Naive B cell (primary cell): ENCODE measurements around the gene MICAL3. TPM values are rescaled to one million over a fixed set of nuclear protein-coding genes. Genes with fewer than 3 reads are reported as not detected.

Experiments used
- ATAC-seq, 2 donors: fragments of 150-1000 bp; cut with Tn5 transposase; 2 replicates each; pipeline ENCODE4 v1.10.0; 2021; ENCODE audit warnings: low read depth in 2 of 2, mild to moderate bottlenecking in 2 of 2, moderate library complexity in 2 of 2
- DNase-seq: peaks from one replicate; pipeline ENCODE4 v3.0.0; 2022
- H3K27ac Mint-ChIP-seq, 6 donors: one replicate each; pipeline ENCODE4 v1.8.0; 2020 to 2022; ENCODE audit warnings: mild to moderate bottlenecking in 6 of 6, mixed read lengths in 6 of 6, moderate library complexity in 5 of 6, inconsistent platforms in 2 of 6
- H3K27me3 Mint-ChIP-seq, 3 donors: one replicate each; pipeline ENCODE4 v1.8.0; 2021 to 2022; ENCODE audit warnings: mixed read lengths in 3 of 3, mild to moderate bottlenecking in 1 of 3
- H3K36me3 Mint-ChIP-seq, 2 donors: one replicate each; pipeline ENCODE4 v1.8.0; 2020 to 2022; ENCODE audit warnings: mixed read lengths in 2 of 2, inconsistent platforms in 1 of 2, mild to moderate bottlenecking in 1 of 2
- H3K4me1 Mint-ChIP-seq, 3 donors: one replicate each; pipeline ENCODE4 v1.8.0; 2020 to 2022; ENCODE audit warnings: mixed read lengths in 3 of 3, inconsistent platforms in 1 of 3, mild to moderate bottlenecking in 1 of 3, moderate library complexity in 1 of 3
- H3K4me3 Mint-ChIP-seq, 8 donors: one replicate each; pipeline ENCODE4 v1.8.0; 2020 to 2022; ENCODE audit warnings: mild to moderate bottlenecking in 8 of 8, mixed read lengths in 8 of 8, moderate library complexity in 8 of 8, inconsistent platforms in 2 of 8
- H3K9me3 Mint-ChIP-seq, 7 donors: one replicate each; pipeline ENCODE4 v1.8.0; 2020 to 2022; ENCODE audit warnings: mixed read lengths in 7 of 7, mild to moderate bottlenecking in 5 of 7, inconsistent platforms in 2 of 7, moderate library complexity in 1 of 7
- polyA plus RNA-seq, 6 donors: library from polyadenylated mRNA; unstranded; fragments of 300-500 nt; fragmentation: Illumina TruSeq; gene quantifications; one replicate each; pipeline ENCODE4 v1.2.3, GENCODE V29; 2021; ENCODE audit warnings: low read depth in 6 of 6

MICAL3 gene
- polyA plus RNA-seq, 6 donors from 2014 or later, result 10.9 to 28.0 (median 15.6) TPM

DNA sequence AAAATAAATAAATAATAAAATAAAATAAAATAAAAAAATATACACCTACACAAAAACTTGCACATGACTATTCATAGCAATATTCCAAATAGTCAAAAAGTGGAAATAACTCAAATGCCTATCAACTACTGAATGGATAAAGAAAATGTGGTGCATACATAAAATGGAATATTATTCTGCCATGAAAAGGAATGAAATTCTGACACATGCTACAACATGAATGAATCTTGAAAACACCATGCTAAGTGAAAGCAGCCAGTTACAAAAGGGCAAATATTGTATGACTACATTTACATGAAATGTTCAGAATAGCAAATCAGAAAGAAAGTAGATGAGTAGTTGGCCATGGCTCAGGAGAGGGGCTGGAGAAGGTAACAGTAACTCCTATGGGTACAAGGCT lies 46.3 kb downstream of the MICAL3 start:
- peaks cover 54 to 81% (median 67%) of the 10 kb centered on the region in 3 donors for H3K4me1 Mint-ChIP-seq

DNA sequence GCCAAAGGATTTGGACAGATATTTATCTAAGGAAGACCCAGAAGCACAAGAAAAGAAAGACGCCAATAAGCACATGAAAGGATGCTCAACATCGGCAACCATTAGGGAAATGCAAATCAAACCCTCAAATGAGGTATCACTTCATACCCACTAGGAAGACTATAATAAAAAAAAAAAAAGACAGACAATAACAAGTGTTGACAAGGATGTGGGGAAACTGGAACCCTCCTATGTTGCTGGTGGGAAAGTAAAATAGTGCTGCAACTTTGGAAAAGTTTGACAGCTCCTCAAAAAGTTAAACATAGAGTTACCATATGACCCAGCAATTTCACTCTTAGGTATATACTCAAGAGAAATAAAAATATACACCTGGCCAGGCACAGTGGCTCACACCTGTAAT lies 47.0 kb downstream of the MICAL3 start:
- DNase-seq, result no peak
- Mint-ChIP-seq H3K27me3 (no peaks in the 10 kb centered on the region), H3K9me3 (no peaks in the 10 kb centered on the region), H3K4me1 (peaks cover 54 to 80% (median 70%) of the 10 kb centered on the region in 3 donors), H3K27ac (peak overlapping the region; percentile 53 to 94 (median 84)), H3K36me3 (no peaks in the 10 kb centered on the region), H3K4me3 (peak overlapping the region in 3 of 8 donors; percentile 9 to 47 (median 15))
- no peak for ATAC-seq

More for the DNA sequence above, 46.3 kb downstream of the MICAL3 start:
- H3K4me3 Mint-ChIP-seq, result peak overlapping the region in 3 of 8 donors; percentile 13 to 45 (median 36)
- H3K27me3 Mint-ChIP-seq, result no peaks in the 10 kb centered on the region
- H3K9me3 Mint-ChIP-seq, result no peaks in the 10 kb centered on the region
- ATAC-seq, result no peak
- H3K27ac Mint-ChIP-seq, result peak overlapping the region in 5 of 6 donors; percentile 38 to 83 (median 74)
- DNase-seq, result no peak
- H3K36me3 Mint-ChIP-seq, result no peaks in the 10 kb centered on the region

DNA sequence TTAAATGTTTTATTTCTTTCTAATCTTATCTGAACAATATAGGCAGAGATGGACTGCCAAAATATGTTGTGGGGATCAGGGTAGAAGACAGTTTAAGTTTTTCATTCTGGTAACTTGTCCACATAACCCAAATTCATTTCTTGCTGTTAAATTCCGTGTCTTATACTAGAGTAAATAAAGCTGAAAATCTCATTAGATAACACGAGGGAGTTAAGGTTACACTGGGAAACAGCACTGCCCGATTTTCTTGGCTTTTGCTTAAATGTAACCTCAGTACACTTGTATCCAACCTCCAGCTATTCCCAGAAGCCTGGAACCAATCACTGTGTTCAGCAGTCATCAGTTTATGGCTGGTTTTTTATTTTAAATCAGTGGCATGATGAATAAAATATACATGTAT lies 48.2 kb downstream of the MICAL3 start:
- Mint-ChIP-seq H3K27me3 (no peaks in the 10 kb centered on the region), H3K27ac (peak overlapping the region in 4 of 6 donors; percentile 51 to 86 (median 64)), H3K9me3 (no peaks in the 10 kb centered on the region), H3K36me3 (peaks cover 0 to 5% of the 10 kb centered on the region in 2 donors), H3K4me3 (peak overlapping the region in 1 of 8 donors; percentile 5), H3K4me1 (peaks cover 60 to 79% (median 72%) of the 10 kb centered on the region in 3 donors)
- no peak for ATAC-seq
- no peak for DNase-seq

DNA sequence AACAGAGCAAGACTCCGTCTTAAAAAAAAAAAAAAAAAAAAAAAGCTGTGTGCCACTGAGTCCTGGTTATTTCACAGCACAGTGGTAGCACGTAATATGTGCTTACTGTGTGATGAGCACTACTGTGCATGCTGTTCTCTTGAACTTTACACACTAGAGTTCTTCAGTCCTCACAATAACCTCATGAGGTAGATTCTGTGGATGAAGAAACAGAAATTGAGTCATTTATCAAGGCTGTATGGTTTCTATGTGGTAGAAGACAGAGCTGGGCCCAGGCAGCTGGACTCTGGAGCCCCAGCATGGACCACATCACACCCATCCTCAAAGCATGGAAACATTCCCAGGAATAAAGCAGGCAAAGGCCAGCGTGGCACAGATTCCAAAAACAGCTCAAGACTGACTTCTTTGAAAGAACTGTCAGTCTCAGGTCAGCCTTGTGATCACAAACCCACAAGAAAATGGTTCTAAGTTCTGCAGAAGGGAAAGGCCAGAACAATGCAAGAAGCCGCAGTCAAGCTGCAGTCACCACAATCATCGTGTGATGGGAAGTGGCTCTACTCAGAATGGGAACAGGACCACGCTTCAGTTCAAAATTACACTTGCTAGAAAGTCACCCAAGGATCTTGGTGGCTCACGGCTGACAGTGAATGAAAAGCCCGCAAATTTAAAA lies 49.5 kb downstream of the MICAL3 start:
- Mint-ChIP-seq H3K9me3 (no peaks in the 10 kb centered on the region), H3K36me3 (peaks cover 0 to 5% of the 10 kb centered on the region in 2 donors), H3K4me3 (peak overlapping the region in 5 of 8 donors; percentile 13 to 82 (median 46)), H3K27me3 (no peaks in the 10 kb centered on the region), H3K4me1 (peaks cover 60 to 81% (median 71%) of the 10 kb centered on the region in 3 donors), H3K27ac (peak overlapping the region in 5 of 6 donors; percentile 28 to 89 (median 82))
- ATAC-seq (peak; percentile 54 to 58), DNase-seq (no peak)

DNA sequence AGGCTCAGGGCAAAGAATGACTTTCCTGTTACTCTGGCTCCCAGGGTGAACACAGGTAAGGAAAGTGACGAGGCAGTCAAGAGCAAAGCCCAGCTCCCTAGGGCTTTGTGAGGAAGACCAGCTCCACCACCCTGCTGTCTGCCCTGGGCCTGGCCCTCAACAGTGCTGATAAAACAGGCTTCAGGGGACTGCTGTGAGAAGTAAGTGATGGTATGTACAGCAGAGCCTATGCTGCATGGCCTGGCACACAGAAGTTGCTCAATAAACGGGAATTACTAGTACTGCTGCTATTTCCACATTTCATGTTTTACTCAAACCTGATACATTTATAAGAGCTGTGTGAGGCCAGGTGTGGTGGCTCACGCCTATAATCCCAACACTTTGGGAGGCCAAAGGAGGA lies 50.3 kb downstream of the MICAL3 start:
- no peak for DNase-seq
- peak overlapping the region in 5 of 6 donors; percentile 58 to 95 (median 85) for H3K27ac Mint-ChIP-seq
- no peaks in the 10 kb centered on the region for H3K9me3 Mint-ChIP-seq
- peak overlapping the region in 3 of 8 donors; percentile 46 to 59 (median 53) for H3K4me3 Mint-ChIP-seq
- ATAC-seq, result no peak
- no peaks in the 10 kb centered on the region for H3K27me3 Mint-ChIP-seq
- H3K4me1 Mint-ChIP-seq, result peaks cover 67 to 81% (median 75%) of the 10 kb centered on the region in 3 donors
- H3K36me3 Mint-ChIP-seq, result peaks cover 0 to 10% of the 10 kb centered on the region in 2 donors

DNA sequence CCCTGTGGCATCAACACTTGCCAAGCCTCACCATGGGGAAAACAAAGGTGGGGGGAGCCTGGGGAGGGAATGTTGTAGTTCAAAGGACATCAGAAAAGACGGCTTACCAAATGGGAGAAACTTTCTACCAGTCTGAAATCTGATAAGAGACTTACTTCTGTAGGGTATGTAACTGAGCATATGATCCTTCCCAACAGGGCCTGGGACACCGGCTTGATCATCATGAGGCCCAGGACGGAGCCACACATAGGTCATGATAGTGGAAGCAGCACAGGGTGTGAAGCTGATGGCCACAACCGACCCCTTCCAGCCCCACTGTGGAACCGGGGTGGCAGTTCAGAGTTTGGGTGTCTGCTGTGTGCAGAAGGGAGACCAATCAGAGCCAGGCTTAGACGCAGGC lies 51.1 kb downstream of the MICAL3 start:
- Mint-ChIP-seq H3K27me3 (no peaks in the 10 kb centered on the region), H3K27ac (peak overlapping the region in 4 of 6 donors; percentile 50 to 89 (median 86)), H3K9me3 (no peaks in the 10 kb centered on the region), H3K4me3 (no peak overlapping the region), H3K4me1 (peaks cover 65 to 87% (median 78%) of the 10 kb centered on the region in 3 donors), H3K36me3 (peaks cover 0 to 10% of the 10 kb centered on the region in 2 donors)
- DNase-seq, result no peak
- no peak for ATAC-seq

DNA sequence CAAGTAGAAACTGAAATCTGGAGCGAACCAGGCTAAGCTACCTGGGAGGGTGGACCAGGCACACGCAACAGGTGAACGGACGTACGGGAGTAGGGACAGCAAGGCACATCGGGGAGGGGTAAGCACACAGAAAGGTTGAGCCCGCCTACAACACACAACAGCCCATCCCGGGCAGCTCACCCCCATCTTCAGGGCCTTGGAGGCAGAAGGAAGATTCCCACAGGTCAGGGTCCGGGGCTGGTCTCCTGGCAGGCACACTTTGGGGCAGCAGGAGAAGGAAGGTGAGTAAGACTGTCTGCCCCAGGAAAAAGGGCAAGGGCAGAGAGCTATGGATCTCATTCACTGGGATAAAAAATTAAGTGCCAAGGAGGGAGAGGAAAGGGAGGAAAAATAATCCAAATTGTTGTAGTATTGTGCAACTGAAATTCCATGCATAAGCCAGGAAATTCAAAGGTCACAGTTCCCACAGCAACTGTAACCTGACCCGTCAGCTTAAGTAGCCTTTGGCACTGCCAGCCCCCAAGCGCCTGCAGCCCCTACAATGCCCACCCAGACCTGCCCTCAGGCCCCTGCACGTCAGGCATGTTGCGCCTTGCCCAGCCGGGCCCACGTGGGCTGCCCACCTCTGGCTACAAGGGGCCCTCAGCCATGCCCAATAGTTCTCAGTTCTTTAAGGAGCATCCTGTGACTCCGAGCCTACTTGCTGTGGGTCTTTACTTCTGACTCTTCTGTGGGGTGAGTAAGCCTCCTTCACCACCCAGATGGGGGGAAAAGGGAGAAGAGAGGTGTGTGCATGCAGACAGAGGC lies 51.8 kb downstream of the MICAL3 start:
- ATAC-seq (no peak), DNase-seq (no peak)
- H3K4me1 Mint-ChIP-seq, result peaks cover 66 to 85% (median 84%) of the 10 kb centered on the region in 3 donors
- H3K36me3 Mint-ChIP-seq, result peaks cover 0 to 14% of the 10 kb centered on the region in 2 donors
- peak overlapping the region in 1 of 8 donors; percentile 50 for H3K4me3 Mint-ChIP-seq
- H3K27me3 Mint-ChIP-seq, result no peaks in the 10 kb centered on the region
- no peaks in the 10 kb centered on the region for H3K9me3 Mint-ChIP-seq
- peak overlapping the region in 5 of 6 donors; percentile 10 to 96 (median 51) for H3K27ac Mint-ChIP-seq

DNA sequence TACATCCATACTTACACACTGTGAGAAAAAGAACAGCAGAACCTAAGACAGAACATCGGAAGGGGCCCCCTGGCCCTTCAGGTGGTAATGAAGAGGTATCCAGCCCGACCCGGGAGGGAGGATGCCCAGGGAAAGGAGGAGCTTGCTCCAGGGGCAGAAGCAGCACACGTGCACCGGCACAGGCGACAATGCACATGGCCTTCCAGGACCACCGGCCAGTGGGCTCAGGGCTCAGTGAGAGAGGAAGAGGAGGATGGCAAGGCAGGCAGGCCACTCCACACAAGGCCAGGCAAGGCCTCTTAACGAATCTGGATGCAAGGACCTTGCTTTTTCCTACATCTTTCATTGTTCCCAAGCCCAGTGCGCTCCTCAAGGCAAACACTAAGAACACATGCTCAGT lies 52.6 kb downstream of the MICAL3 start:
- H3K4me1 Mint-ChIP-seq, result peaks cover 68 to 84% (median 80%) of the 10 kb centered on the region in 3 donors

DNA sequence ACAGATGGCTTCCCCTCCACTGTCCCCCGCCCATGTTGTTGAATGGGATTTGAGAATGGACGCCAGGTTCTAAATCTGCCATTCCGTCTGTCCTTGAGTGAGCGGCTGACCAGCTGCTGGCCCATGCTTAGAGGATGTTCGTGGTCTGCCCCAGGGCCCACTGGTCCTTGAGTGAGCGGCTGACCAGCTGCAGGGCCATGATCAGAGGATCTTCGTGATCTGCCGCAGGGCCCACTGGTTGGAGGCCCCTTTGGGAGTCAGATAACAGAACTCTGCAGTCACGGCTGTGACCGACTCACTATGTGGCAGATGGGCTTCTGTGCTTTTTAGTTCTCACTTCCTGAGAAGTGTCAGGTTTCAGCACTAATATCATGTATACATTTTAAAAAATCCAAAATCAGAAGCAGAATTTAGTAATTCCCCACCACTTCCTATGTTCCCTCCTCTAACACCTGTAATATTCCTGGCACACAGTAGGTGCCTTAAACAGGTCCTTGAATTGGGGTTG lies 54.1 kb downstream of the MICAL3 start:
- peak; percentile 66 to 71 for ATAC-seq

More for the DNA sequence above, 52.6 kb downstream of the MICAL3 start:
- H3K27ac Mint-ChIP-seq, result peak overlapping the region; percentile 21 to 96 (median 62)
- no peaks in the 10 kb centered on the region for H3K9me3 Mint-ChIP-seq
- ATAC-seq (no peak), DNase-seq (no peak)
- peak overlapping the region in 1 of 8 donors; percentile 56 for H3K4me3 Mint-ChIP-seq
- H3K36me3 Mint-ChIP-seq, result peaks cover 0 to 14% of the 10 kb centered on the region in 2 donors
- no peaks in the 10 kb centered on the region for H3K27me3 Mint-ChIP-seq

DNA sequence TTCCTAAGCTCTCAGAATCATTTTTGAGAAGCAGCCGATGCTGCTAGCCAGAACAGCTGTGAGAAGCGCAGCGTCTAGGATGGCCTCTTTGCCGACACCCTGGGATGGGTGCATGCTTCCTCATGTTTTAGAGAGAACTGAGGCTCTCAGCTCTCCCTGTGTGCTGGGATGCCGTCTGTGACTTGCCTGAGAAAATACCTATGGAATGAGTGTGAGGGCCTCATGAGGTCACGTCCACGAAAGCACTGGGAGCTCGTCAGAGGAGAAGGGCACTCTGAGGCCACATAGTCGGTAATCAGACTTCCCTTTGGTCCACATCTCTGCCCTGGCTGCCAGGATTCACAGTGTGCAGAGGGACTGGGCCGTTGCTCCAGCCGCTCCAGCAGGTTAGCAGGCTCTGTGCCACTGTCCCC lies 54.7 kb downstream of the MICAL3 start:
- Mint-ChIP-seq H3K9me3 (no peaks in the 10 kb centered on the region), H3K36me3 (peaks cover 0 to 14% of the 10 kb centered on the region in 2 donors), H3K27ac (peak overlapping the region in 5 of 6 donors; percentile 74 to 95 (median 81)), H3K27me3 (no peaks in the 10 kb centered on the region), H3K4me1 (peaks cover 75 to 86% (median 86%) of the 10 kb centered on the region in 3 donors), H3K4me3 (peak overlapping the region in 5 of 8 donors; percentile 22 to 84 (median 75))
- ATAC-seq (no peak), DNase-seq (no peak)

More for the DNA sequence above, 54.1 kb downstream of the MICAL3 start:
- Mint-ChIP-seq H3K27ac (peak overlapping the region; percentile 28 to 95 (median 88)), H3K27me3 (no peaks in the 10 kb centered on the region), H3K36me3 (peaks cover 0 to 14% of the 10 kb centered on the region in 2 donors), H3K4me3 (peak overlapping the region in 7 of 8 donors; percentile 56 to 84 (median 75)), H3K4me1 (peaks cover 74 to 86% (median 86%) of the 10 kb centered on the region in 3 donors), H3K9me3 (no peaks in the 10 kb centered on the region)
- DNase-seq, result no peak

DNA sequence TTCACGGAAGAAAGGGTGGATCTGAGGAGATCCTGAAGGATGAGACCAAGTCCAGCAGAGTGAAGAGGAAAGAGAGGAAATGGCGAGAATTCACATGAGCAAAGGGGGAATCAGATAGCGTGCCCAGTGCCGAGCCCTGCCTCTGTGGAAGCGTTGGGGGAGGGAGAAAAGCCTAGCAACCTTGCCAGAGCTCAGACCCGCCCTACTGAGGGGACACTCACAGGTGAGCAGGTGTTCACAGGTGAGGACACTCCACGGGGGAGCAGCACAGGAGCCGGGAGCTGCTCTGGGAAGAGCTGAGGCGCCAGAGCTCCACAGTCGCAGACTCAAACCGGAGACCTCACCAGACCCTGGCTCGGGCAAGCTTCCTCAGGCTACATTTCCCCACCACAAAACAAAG lies 56.2 kb downstream of the MICAL3 start:
- Mint-ChIP-seq H3K36me3 (peaks cover 0 to 14% of the 10 kb centered on the region in 2 donors), H3K4me1 (peaks cover 78 to 88% (median 88%) of the 10 kb centered on the region in 3 donors)
- no peak for ATAC-seq

DNA sequence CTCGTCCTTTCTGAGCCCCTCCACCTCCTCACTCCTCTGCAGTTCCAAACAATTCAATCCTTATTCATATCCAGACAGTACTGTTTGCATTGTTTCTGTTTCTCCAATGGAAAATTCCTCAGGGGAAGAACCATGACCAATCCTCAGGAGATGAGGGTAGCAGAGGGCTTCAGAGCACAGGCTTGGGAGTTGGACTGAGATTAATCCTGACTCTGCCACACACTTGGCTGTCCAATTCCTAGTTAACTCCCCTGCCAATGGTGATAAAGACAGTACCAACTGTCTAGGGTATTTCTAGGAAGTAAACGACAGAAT lies 58.0 kb downstream of the MICAL3 start:
- H3K27me3 Mint-ChIP-seq, result no peaks in the 10 kb centered on the region
- DNase-seq (no peak), ATAC-seq (no peak)
- H3K9me3 Mint-ChIP-seq, result no peaks in the 10 kb centered on the region
- H3K4me1 Mint-ChIP-seq, result peaks cover 79 to 92% (median 87%) of the 10 kb centered on the region in 3 donors
- peak overlapping the region in 7 of 8 donors; percentile 21 to 90 (median 80) for H3K4me3 Mint-ChIP-seq
- peak overlapping the region; percentile 85 to 98 (median 94) for H3K27ac Mint-ChIP-seq
- H3K36me3 Mint-ChIP-seq, result peaks cover 0 to 9% of the 10 kb centered on the region in 2 donors

More for the DNA sequence above, 56.2 kb downstream of the MICAL3 start:
- peak overlapping the region; percentile 16 to 92 (median 60) for H3K27ac Mint-ChIP-seq
- no peak for DNase-seq
- H3K27me3 Mint-ChIP-seq, result no peaks in the 10 kb centered on the region
- no peak overlapping the region for H3K4me3 Mint-ChIP-seq
- H3K9me3 Mint-ChIP-seq, result no peaks in the 10 kb centered on the region
